GM12864 (cell line): ENCODE results near the gene PRM3.

Experiments used
- DNase-seq: peaks from one replicate; pipeline ENCODE4 v3.0.0-alpha.2; 2011; ENCODE audit warnings: low read depth
- H3K4me3 ChIP-seq: 2 replicates; pipeline ENCODE4 v1.5.1; 2011; ENCODE audit warnings: mild to moderate bottlenecking, low read depth, low read length, control low read depth
- TF ChIP-seq, protein P1 (sequence below): IDR thresholded peaks from 2 replicates; pipeline ENCODE4 v1.5.1; 2011; ENCODE audit warnings: low read depth, mild to moderate bottlenecking, moderate library complexity, low read length, control low read depth, inconsistent platforms; ENCODE audit errors: missing control alignments

Gene PRM3

DNA sequence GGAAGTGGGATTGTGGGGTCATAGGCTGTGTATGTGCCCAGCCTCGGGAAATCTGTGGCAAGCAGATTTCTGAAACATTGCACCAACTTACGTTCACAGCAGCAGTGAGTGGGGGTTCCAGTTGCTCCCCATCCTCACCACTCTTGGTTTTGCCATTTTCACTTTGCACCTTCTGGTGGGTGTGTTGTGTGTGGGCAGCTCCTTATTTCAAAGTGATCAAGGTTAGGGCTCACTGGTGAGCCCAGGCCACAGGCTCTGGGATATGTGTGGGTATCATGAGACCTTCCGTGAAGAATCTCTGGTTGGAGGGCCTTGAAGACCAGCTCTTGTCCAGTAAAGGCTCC, 37.2 kb upstream of the PRM3 start:
- TF ChIP-seq, protein P1, sequence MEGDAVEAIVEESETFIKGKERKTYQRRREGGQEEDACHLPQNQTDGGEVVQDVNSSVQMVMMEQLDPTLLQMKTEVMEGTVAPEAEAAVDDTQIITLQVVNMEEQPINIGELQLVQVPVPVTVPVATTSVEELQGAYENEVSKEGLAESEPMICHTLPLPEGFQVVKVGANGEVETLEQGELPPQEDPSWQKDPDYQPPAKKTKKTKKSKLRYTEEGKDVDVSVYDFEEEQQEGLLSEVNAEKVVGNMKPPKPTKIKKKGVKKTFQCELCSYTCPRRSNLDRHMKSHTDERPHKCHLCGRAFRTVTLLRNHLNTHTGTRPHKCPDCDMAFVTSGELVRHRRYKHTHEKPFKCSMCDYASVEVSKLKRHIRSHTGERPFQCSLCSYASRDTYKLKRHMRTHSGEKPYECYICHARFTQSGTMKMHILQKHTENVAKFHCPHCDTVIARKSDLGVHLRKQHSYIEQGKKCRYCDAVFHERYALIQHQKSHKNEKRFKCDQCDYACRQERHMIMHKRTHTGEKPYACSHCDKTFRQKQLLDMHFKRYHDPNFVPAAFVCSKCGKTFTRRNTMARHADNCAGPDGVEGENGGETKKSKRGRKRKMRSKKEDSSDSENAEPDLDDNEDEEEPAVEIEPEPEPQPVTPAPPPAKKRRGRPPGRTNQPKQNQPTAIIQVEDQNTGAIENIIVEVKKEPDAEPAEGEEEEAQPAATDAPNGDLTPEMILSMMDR: no peak
- H3K4me3 ChIP-seq: no peak overlapping the region; the same call in 1 of the 2 replicates

DNA sequence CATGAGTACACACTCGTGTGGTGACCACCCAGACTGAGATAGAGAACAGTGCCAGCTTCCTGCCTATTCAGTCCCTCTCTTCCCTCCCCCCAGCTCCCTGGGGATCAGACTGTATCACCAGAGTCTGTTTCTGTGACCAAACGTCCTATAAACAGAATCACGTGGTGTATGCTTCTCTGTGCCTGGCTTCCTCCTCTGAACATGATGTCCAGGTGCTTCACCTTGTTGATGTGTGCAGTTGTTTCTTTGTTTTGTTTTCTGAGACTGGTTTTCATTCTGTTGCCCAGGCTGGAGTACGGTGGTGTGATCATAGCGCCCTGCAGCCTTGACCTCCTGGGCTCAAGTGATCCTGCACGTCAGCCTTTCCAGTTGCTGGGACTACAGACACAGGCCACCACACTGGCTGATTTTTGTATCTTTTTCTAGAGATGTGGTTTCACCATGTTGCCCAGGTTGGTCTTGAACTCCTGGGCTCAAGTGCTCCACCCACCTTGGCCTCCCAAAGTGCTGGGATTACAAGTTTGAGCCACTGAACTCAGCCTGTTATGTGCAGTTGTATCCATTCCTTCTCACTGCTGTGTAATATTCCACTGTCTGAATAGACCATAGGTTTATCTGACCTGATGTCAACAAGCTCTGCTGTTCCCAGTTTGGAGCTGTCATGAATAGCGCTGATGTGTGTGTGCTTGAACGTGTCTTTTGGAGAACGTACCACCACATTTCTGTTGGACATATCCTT, 36.6 kb upstream of the PRM3 start:
- no peak overlapping the region for H3K4me3 ChIP-seq
- DNase-seq: peak; percentile 77
- TF ChIP-seq, protein P1: no peak

More for the DNA sequence above, 37.2 kb upstream of the PRM3 start:
- no peak for DNase-seq

GRCh38 chr16:11308493-11309283, 35.3 kb upstream of the PRM3 start:
- TF ChIP-seq, protein P1: no peak
- DNase-seq: peak; percentile 61

DNA sequence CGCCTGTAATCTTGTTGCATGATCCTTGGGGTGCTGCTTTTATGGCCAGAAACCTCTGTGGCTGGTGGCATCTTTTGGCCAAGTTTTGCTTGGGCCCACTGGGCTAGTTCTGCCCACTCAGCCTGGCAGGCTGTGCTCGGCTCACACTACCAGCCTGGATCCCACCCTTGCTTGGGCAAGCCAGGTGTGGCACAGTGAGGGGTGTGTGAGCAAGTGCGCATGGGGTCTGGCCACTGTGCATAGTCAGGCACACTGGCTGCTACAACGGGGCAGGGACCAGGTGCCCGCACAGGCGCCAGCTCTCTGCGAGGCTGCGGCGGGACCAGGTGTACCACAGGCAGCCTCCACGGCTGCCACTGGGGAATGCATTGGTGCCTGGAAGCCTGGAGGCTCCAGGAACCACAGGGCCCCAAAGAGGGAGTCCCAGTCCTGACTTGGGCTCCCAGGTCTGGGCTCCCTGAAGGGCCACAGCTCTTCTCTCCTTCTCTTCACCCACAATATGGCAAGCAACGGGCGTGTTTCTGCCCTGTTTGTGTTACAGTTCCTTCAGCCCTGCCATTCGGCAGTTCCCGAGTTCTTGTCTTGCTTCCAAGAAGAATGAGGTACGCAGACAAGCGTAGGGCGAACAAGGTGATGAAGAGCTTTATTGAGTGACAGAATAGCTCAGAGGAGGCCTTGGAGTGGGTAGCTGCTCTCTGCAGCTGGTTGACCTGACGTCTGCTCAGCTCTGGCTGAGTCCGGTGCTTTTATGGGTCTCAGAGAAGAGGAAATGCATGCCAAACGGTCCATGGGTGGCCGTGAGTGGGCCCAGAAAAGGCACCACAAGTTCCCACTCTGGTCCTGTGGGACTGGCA, 34.4 kb upstream of the PRM3 start:
- no peak for DNase-seq
- no peak overlapping the region for H3K4me3 ChIP-seq

More at GRCh38 chr16:11308493-11309283, 35.3 kb upstream of the PRM3 start:
- no peak overlapping the region for H3K4me3 ChIP-seq

DNA sequence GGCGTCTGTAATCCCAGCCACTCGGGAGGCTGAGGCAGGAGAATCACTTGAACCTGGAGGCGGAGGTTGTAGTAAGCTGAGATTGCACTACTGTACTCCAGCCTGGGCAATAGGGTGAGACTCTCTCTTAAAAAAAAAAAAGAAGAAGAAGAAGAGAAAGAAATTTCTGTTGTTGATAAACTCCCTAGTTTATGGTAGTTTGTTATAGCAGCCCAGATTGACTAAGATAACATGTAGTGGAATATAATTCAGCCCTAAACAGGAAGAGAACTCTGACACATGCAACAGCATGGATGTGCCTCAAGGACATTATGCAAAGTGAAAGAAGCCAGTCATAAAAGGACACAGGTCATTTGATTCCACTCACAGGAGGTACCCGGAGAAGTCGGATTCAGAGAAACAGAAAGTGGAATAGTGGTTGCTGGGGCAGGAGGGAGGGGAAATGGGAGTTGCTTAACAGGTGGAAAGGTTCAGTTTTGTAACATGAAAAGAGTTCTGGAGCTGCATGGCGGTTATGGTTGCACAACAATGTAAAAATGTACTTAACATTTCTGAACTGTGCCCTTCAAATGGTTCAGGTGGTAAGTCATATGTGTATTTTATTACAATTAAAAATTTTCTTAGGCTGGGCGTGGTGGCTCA, 33.7 kb upstream of the PRM3 start:
- no peak for DNase-seq
- no peak overlapping the region for H3K4me3 ChIP-seq
- TF ChIP-seq, protein P1: no peak

More for the DNA sequence above, 34.4 kb upstream of the PRM3 start:
- TF ChIP-seq, protein P1: no peak

GRCh38 chr16:11306381-11306780, 33.0 kb upstream of the PRM3 start:
- DNase-seq: no peak

More at GRCh38 chr16:11306381-11306780, 33.0 kb upstream of the PRM3 start:
- TF ChIP-seq, protein P1: no peak
- H3K4me3 ChIP-seq: no peak overlapping the region
